ENCODE measurements around the gene ATP1B2.

DNA sequence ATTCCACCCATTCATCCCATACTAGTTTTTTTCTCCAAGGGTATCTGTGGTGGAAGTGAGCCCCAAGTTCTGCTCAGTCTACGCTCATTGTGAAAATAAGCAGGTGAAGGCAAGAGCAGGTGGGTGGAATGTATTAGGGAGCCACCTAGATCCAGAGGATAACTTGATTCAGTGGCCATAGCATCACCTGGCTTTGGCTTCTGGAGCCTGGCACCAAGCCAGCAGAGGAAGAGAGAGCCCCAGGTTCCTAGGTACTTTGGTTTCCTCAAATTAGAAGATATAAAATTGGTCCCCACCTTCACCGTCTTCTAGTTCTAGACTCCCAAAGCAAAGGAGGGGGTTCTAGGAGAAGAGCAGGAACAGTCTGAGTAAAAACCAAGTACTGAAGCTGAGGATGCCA lies 40.1 kb upstream of the ATP1B2 start:
- TF ChIP-seq, protein P1, sequence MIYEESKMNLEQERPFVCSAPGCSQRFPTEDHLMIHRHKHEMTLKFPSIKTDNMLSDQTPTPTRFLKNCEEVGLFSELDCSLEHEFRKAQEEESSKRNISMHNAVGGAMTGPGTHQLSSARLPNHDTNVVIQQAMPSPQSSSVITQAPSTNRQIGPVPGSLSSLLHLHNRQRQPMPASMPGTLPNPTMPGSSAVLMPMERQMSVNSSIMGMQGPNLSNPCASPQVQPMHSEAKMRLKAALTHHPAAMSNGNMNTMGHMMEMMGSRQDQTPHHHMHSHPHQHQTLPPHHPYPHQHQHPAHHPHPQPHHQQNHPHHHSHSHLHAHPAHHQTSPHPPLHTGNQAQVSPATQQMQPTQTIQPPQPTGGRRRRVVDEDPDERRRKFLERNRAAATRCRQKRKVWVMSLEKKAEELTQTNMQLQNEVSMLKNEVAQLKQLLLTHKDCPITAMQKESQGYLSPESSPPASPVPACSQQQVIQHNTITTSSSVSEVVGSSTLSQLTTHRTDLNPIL (CRISPR knock-in tag; IDR thresholded peaks at IDR 0.05; ENCODE audit: low read depth): no peak
- no peak for TF ChIP-seq PPARA (CRISPR knock-in tag; IDR thresholded peaks at IDR 0.05; ENCODE audit: borderline replicate concordance)
- TF ChIP-seq RARB (CRISPR knock-in tag; IDR thresholded peaks at IDR 0.05): no peak
- TF ChIP-seq CSDC2 (CRISPR knock-in tag; IDR thresholded peaks at IDR 0.05): no peak
- TF ChIP-seq SNAI2 (CRISPR knock-in tag; IDR thresholded peaks at IDR 0.05): no peak
- TF ChIP-seq ZNF8 (CRISPR knock-in tag; IDR thresholded peaks at IDR 0.05): no peak
- TF ChIP-seq, protein P2, sequence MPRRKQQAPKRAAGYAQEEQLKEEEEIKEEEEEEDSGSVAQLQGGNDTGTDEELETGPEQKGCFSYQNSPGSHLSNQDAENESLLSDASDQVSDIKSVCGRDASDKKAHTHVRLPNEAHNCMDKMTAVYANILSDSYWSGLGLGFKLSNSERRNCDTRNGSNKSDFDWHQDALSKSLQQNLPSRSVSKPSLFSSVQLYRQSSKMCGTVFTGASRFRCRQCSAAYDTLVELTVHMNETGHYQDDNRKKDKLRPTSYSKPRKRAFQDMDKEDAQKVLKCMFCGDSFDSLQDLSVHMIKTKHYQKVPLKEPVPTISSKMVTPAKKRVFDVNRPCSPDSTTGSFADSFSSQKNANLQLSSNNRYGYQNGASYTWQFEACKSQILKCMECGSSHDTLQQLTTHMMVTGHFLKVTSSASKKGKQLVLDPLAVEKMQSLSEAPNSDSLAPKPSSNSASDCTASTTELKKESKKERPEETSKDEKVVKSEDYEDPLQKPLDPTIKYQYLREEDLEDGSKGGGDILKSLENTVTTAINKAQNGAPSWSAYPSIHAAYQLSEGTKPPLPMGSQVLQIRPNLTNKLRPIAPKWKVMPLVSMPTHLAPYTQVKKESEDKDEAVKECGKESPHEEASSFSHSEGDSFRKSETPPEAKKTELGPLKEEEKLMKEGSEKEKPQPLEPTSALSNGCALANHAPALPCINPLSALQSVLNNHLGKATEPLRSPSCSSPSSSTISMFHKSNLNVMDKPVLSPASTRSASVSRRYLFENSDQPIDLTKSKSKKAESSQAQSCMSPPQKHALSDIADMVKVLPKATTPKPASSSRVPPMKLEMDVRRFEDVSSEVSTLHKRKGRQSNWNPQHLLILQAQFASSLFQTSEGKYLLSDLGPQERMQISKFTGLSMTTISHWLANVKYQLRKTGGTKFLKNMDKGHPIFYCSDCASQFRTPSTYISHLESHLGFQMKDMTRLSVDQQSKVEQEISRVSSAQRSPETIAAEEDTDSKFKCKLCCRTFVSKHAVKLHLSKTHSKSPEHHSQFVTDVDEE (CRISPR knock-in tag; IDR thresholded peaks at IDR 0.05): no peak
- TF ChIP-seq ZNF70 (CRISPR knock-in tag; IDR thresholded peaks at IDR 0.05): no peak
- TF ChIP-seq ARNTL (CRISPR knock-in tag; IDR thresholded peaks at IDR 0.05; ENCODE audit: borderline replicate concordance, low read depth): no peak
- TF ChIP-seq, protein P3, sequence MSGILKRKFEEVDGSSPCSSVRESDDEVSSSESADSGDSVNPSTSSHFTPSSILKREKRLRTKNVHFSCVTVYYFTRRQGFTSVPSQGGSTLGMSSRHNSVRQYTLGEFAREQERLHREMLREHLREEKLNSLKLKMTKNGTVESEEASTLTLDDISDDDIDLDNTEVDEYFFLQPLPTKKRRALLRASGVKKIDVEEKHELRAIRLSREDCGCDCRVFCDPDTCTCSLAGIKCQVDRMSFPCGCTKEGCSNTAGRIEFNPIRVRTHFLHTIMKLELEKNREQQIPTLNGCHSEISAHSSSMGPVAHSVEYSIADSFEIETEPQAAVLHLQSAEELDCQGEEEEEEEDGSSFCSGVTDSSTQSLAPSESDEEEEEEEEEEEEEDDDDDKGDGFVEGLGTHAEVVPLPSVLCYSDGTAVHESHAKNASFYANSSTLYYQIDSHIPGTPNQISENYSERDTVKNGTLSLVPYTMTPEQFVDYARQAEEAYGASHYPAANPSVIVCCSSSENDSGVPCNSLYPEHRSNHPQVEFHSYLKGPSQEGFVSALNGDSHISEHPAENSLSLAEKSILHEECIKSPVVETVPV (CRISPR knock-in tag; IDR thresholded peaks at IDR 0.05): no peak
- TF ChIP-seq, protein P4, sequence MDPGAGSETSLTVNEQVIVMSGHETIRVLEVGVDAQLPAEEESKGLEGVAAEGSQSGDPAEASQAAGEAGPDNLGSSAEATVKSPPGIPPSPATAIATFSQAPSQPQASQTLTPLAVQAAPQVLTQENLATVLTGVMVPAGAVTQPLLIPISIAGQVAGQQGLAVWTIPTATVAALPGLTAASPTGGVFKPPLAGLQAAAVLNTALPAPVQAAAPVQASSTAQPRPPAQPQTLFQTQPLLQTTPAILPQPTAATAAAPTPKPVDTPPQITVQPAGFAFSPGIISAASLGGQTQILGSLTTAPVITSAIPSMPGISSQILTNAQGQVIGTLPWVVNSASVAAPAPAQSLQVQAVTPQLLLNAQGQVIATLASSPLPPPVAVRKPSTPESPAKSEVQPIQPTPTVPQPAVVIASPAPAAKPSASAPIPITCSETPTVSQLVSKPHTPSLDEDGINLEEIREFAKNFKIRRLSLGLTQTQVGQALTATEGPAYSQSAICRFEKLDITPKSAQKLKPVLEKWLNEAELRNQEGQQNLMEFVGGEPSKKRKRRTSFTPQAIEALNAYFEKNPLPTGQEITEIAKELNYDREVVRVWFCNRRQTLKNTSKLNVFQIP (CRISPR knock-in tag; IDR thresholded peaks at IDR 0.05; ENCODE audit: borderline replicate concordance, low read depth): no peak
- TF ChIP-seq, protein P5, sequence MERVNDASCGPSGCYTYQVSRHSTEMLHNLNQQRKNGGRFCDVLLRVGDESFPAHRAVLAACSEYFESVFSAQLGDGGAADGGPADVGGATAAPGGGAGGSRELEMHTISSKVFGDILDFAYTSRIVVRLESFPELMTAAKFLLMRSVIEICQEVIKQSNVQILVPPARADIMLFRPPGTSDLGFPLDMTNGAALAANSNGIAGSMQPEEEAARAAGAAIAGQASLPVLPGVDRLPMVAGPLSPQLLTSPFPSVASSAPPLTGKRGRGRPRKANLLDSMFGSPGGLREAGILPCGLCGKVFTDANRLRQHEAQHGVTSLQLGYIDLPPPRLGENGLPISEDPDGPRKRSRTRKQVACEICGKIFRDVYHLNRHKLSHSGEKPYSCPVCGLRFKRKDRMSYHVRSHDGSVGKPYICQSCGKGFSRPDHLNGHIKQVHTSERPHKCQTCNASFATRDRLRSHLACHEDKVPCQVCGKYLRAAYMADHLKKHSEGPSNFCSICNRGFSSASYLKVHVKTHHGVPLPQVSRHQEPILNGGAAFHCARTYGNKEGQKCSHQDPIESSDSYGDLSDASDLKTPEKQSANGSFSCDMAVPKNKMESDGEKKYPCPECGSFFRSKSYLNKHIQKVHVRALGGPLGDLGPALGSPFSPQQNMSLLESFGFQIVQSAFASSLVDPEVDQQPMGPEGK (CRISPR knock-in tag; IDR thresholded peaks at IDR 0.05; ENCODE audit: borderline replicate concordance): no peak

All from SK-N-SH treated with all-trans-retinoic acid at 6 μM for 48 hours (cell line).